Activated naive CD4-positive, alpha-beta T cell (primary cell): ENCODE data around the gene PTPRN2.
"Not testable (repeated sequence)": the region's sequence is repeated elsewhere in the genome, so short reads cannot be mapped to it uniquely, and the experiment has no call there.

Experiments used
- DNase-seq, 4 experiments: peaks; one replicate each; lab custom pipeline; 2025; lab: John Stamatoyannopoulos, UW

The PTPRN2 gene

GRCh38 chr7:157497744-157498651 lies 1089.6 kb downstream of the PTPRN2 start:
- no peak for DNase-seq

GRCh38 chr7:157497367-157497743 lies 1090.3 kb downstream of the PTPRN2 start:
- no peak for DNase-seq

GRCh38 chr7:157496416-157497275 lies 1091.0 kb downstream of the PTPRN2 start:
- no peak for DNase-seq

GRCh38 chr7:157495594-157495993 lies 1092.0 kb downstream of the PTPRN2 start:
- no peak for DNase-seq

- no peak for DNase-seq
Observed at GRCh38 chr7:157495177-157495553, 1092.5 kb downstream of the PTPRN2 start.

- DNase-seq = no peak
Observed at GRCh38 chr7:157494506-157495176, 1093.0 kb downstream of the PTPRN2 start.

- DNase-seq = no peak
Observed at GRCh38 chr7:157493776-157494175, 1093.8 kb downstream of the PTPRN2 start.

- no peak for DNase-seq
Observed at GRCh38 chr7:157493017-157493416, 1094.6 kb downstream of the PTPRN2 start.

- DNase-seq = no peak
Observed at GRCh38 chr7:157490465-157490912, 1097.1 kb downstream of the PTPRN2 start.

GRCh38 chr7:157489870-157490269 lies 1097.8 kb downstream of the PTPRN2 start:
- not testable (repeated sequence) for DNase-seq
